Heart left ventricle (tissue), 16 donors: Measurements from ENCODE around the gene ABLIM2. TPM values are rescaled to one million over a fixed set of nuclear protein-coding genes. Genes with fewer than 3 reads are reported as not detected.

Experiments
- ATAC-seq, 4 donors: fragments of 200-7000 bp; cut with Tn5 transposase; one replicate each; pipeline ENCODE4 v1.9.1; 2020 to 2022; ENCODE audit warnings: moderate library complexity in 4 of 4, mild to moderate bottlenecking in 3 of 4, moderate number of reproducible peaks in 1 of 4
- DNase-seq, 5 donors: peaks; one replicate each; pipeline ENCODE4 v3.0.0-alpha.2; 2020
- H3K27ac ChIP-seq, 12 donors: fragments of 200-600 bp; sonication (generic) in 4 of 12; one replicate each; pipeline versions ENCODE4 v1.5.0 to v1.8.0; 2016 to 2022; ENCODE audit warnings: mild to moderate bottlenecking in 2 of 12
- H3K27me3 ChIP-seq, 9 donors: fragments of 200-600 bp; sonication (generic) in 2 of 9; one replicate each; pipeline versions ENCODE4 v1.5.1 to v1.8.0; 2016 to 2022; ENCODE audit warnings: mild to moderate bottlenecking in 3 of 9
- H3K36me3 ChIP-seq, 9 donors: fragments of 200-600 bp; sonication (generic) in 2 of 9; one replicate each; pipeline versions ENCODE4 v1.5.0 to v1.8.0; 2018 to 2022; ENCODE audit warnings: mild to moderate bottlenecking in 2 of 9
- H3K4me1 ChIP-seq, 12 donors: fragments of 200-600 bp; sonication (generic) in 4 of 12; one replicate each; pipeline versions ENCODE4 v1.5.0 to v1.8.0; 2016 to 2022; ENCODE audit warnings: mild to moderate bottlenecking in 3 of 12
- H3K4me3 ChIP-seq, 12 donors: fragments of 200-600 bp; sonication (generic) in 4 of 12; one replicate each; pipeline versions ENCODE4 v1.5.0 to v1.8.0; 2017 to 2022; ENCODE audit warnings: mild to moderate bottlenecking in 9 of 12, moderate library complexity in 4 of 12
- H3K9me3 ChIP-seq, 12 donors: fragments of 200-600 bp; sonication (generic) in 4 of 12; one replicate each; pipeline versions ENCODE4 v1.5.0 to v1.8.0; 2016 to 2022; ENCODE audit warnings: mild to moderate bottlenecking in 1 of 12
- POLR2A ChIP-seq, 2 donors: fragments of 450-650 bp; IDR thresholded peaks; one replicate each; pipeline ENCODE4 v1.6.1; 2017; ENCODE audit warnings: antibody characterized with exemption in 2 of 2, mild to moderate bottlenecking in 2 of 2, moderate library complexity in 2 of 2
- WGBS, 4 donors: extraction: QIAGEN DNeasy Blood & Tissue Kit in 2 of 4; methylation state at CpG; one replicate each; pipeline versions ENCODE4 v1.1.5 to v1.1.7; 2013 to 2018; 5-methylcytosine and 5-hydroxymethylcytosine counted together
- intact Hi-C, 10 donors: fragments of 100-400 bp; cut with DNase I; formaldehyde crosslinking; loops; one replicate each; pipeline versions ENCODE4 v1.11.1 to v1.14.2; 2022
- polyA plus RNA-seq, 2 donors: library from polyadenylated mRNA; stranded (reverse); fragments of 200-250 nt; gene quantifications; one replicate each; pipeline ENCODE4 v1.2.3, GENCODE V29; 2013
- total RNA-seq, 9 donors: library from RNA; depleted of rRNA in 2 of 9; stranded (reverse); fragments of >200 nt in 2 of 9; fragmentation: NEBNext Ultra II Directional in 3 of 9; extraction: Animal tissue kit (Norgen Biotek cat#: 25700) in 3 of 9; gene quantifications; one replicate each; pipeline versions ENCODE4 v1.1.0 to v1.2.4, GENCODE V29; 2016 to 2023
- TF ChIP-seq, protein P1 (sequence below), 12 donors: fragments of 200-600 bp; sonication (generic) in 4 of 12; IDR thresholded peaks; one replicate each; pipeline versions ENCODE4 v1.5.0 to v1.8.0; 2018 to 2022; ENCODE audit warnings: antibody characterized with exemption in 12 of 12, mild to moderate bottlenecking in 5 of 12
- donor health status: ischemic (EF 13 %, LVEDD 7.1; RV severe dilation, severe dysfunction).
- donor health status: healthy with polysubstance abuse.
- donor health status: DM: no; HTN: yes; CAD: no.
- donor health status: DM: no; HTN: no; CAD: no.
- donor health status: ischemic (EF 25% LVEDD 6.9; RV normal size, moderate dysfunction).
- donor health status: ischemic (EF 25% LVEDD 5.7; RV mildly dilated, moderate dysfunction).
- donor health status: healthy.
- donor health status: DM: yes; HTN: yes; CAD: no.
- donor health status: ischemic (EF 35%, LVEDD 5.7; RV mildly dilated, moderate dysfunction).
- donor health status: nonischemic (EF 11% LVEDD 7.7; RV severe dilation, severe dysfunction).
- donor health status: DM: yes; HTN: yes; CAD: no.
- donor health status: PGD.
- donor health status: ischemic (EF 29% LVEDD 5.4; RV normal size, mild dysfunction).
- donor health status: nonischemic (EF 23%, LVEDD 6.1; RV moderate dilation, normal function).

Gene ABLIM2
- total and polyA plus RNA-seq, 11 donors, result 11.1 to 27.9 (median 18.4) TPM

DNA sequence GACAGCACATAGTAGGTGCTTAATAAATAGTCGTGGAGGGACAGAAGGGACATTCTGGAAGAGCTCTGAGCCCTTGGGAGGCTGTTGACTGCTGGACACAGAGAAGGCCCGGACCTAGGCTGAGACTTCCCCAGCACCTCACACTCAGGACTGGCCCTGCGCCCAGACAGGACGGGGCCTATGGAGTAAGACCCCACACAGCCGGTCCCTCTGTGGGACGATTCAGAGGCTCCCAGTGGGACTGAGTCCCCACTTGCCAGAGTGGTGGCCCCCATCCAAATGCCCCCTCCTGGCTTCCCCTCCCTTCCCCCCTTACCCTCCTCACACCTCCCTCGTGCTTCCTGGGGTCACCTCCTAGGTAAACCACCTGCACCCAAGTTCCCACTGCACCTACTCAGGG, 8.9 kb downstream of the ABLIM2 start:
- Histone ChIP-seq H3K27ac (peak overlapping the region in 1 of 12 donors; percentile 61), H3K4me1 (peaks cover 0 to 37% (median 10%) of the 10 kb centered on the region in 12 donors), H3K9me3 (no peaks in the 10 kb centered on the region), H3K27me3 (no peaks in the 10 kb centered on the region), H3K4me3 (no peak overlapping the region), H3K36me3 (no peaks in the 10 kb centered on the region)
- 77 to 90% (median 85%) methylated on average over 7 of the region's 7 CpGs for WGBS, 4 donors
- ATAC-seq (no peak), DNase-seq (no peak)
- intact Hi-C loops, result loop anchor here in 1 of 10 donors (10.0 kb wide), 1 partner anchor 95 kb away; no protein-coding TSS in a partner anchor
- TF ChIP-seq POLR2A (IDR thresholded peaks at IDR 0.05), result no peak
- TF ChIP-seq, protein P1, sequence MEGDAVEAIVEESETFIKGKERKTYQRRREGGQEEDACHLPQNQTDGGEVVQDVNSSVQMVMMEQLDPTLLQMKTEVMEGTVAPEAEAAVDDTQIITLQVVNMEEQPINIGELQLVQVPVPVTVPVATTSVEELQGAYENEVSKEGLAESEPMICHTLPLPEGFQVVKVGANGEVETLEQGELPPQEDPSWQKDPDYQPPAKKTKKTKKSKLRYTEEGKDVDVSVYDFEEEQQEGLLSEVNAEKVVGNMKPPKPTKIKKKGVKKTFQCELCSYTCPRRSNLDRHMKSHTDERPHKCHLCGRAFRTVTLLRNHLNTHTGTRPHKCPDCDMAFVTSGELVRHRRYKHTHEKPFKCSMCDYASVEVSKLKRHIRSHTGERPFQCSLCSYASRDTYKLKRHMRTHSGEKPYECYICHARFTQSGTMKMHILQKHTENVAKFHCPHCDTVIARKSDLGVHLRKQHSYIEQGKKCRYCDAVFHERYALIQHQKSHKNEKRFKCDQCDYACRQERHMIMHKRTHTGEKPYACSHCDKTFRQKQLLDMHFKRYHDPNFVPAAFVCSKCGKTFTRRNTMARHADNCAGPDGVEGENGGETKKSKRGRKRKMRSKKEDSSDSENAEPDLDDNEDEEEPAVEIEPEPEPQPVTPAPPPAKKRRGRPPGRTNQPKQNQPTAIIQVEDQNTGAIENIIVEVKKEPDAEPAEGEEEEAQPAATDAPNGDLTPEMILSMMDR (IDR thresholded peaks at IDR 0.05), result no peak

GRCh38 chr4:8148785-8149435, 9.7 kb downstream of the ABLIM2 start:
- peaks cover 0 to 44% (median 16%) of the 10 kb centered on the region in 12 donors for H3K4me1 ChIP-seq
- H3K27ac ChIP-seq, result no peak overlapping the region
- no peaks in the 10 kb centered on the region for H3K27me3 ChIP-seq
- WGBS, 4 donors, result 89 to 95% (median 94%) methylated on average over 11 to 14 of the region's 14 CpGs
- ATAC-seq (no peak), DNase-seq (no peak)
- intact Hi-C loops, result loop anchor here in 1 of 10 donors (10.0 kb wide), 1 partner anchor 94 kb away; no protein-coding TSS in a partner anchor
- TF ChIP-seq, protein P1 (IDR thresholded peaks at IDR 0.05), result no peak
- TF ChIP-seq POLR2A (IDR thresholded peaks at IDR 0.05), result no peak
- H3K36me3 ChIP-seq, result no peaks in the 10 kb centered on the region
- no peak overlapping the region for H3K4me3 ChIP-seq
- H3K9me3 ChIP-seq, result no peaks in the 10 kb centered on the region

GRCh38 chr4:8148159-8148558, 10.5 kb downstream of the ABLIM2 start:
- Histone ChIP-seq H3K4me3 (no peak overlapping the region), H3K27ac (no peak overlapping the region), H3K9me3 (no peaks in the 10 kb centered on the region), H3K27me3 (no peaks in the 10 kb centered on the region), H3K4me1 (peaks cover 0 to 48% (median 19%) of the 10 kb centered on the region in 12 donors), H3K36me3 (no peaks in the 10 kb centered on the region)
- no peak for DNase-seq
- WGBS, 4 donors, result 92 to 98% (median 96%) methylated on average over 13 of the region's 13 CpGs
- TF ChIP-seq, protein P1 (IDR thresholded peaks at IDR 0.05), result no peak
- no peak for TF ChIP-seq POLR2A (IDR thresholded peaks at IDR 0.05)
- ATAC-seq, result no peak
- intact Hi-C loops, result loop anchor here in 1 of 10 donors (10.0 kb wide), 1 partner anchor 93 kb away; no protein-coding TSS in a partner anchor

DNA sequence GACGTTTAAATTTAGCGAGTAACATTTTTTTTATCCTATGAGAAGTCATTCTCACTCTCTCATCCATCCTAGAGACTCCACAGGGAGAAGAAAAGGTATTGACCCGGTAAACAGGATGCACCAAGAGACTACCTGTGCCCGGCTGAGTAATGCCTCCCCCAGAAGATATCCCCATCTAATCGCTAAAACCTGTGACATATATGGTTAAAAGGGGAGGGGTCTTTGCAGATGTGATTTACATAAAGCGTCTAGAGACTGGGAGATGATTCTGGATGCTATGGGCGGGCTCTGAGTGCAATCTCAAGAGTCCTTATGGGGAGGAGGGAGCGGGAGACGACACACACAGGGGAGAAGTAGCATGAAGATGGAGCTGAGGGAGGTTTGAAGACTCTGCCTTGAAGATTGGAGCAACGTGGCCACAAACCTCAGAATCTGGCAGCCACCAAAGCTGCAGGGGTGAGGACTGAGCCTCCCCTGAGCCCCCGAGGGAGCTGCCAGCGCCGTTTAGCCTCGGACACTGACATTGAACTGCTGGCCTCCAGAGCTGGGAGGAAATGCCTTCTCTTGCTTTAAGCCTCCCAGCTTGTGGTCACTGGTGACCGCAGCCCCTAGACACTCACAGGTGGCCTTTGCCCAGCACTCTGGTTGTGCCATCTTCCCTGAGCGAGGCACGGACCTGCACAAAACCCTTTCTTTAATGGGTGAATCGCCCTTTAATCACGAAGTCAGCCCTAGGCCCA, 11.2 kb downstream of the ABLIM2 start:
- DNase-seq (no peak), ATAC-seq (no peak)
- no peak for TF ChIP-seq POLR2A (IDR thresholded peaks at IDR 0.05)
- TF ChIP-seq, protein P1 (IDR thresholded peaks at IDR 0.05), result no peak
- no peak overlapping the region for H3K4me3 ChIP-seq
- no peaks in the 10 kb centered on the region for H3K9me3 ChIP-seq
- WGBS, 4 donors, result 68 to 74% (median 69%) methylated on average over 19 of the region's 19 CpGs
- no peak overlapping the region for H3K27ac ChIP-seq
- no peaks in the 10 kb centered on the region for H3K27me3 ChIP-seq
- intact Hi-C loops, result loop anchor here in 1 of 10 donors (10.0 kb wide), 1 partner anchor 93 kb away; no protein-coding TSS in a partner anchor
- peaks cover 0 to 50% (median 21%) of the 10 kb centered on the region in 12 donors for H3K4me1 ChIP-seq
- no peaks in the 10 kb centered on the region for H3K36me3 ChIP-seq
